GM10248 (cell line): ENCODE results near the gene HP1BP3.

Experiments
- CTCF ChIA-PET: fragments of 300-600 bp; sonication (Branson Sonifier 250); formaldehyde crosslinking; extraction: SDS; loops from one replicate; lab custom pipeline; 2021; ENCODE audit warnings: antibody characterized with exemption; lab: Yijun Ruan, JAX
- POLR2A ChIA-PET: fragments of 350-650 bp; sonication (Branson Sonifier 250); formaldehyde crosslinking; extraction: SDS; loops from one replicate; lab custom pipeline; 2020; ENCODE audit warnings: antibody characterized with exemption; lab: Yijun Ruan, JAX
- DNase-seq: peaks from one replicate; pipeline ENCODE4 v3.0.0; 2012; ENCODE audit errors: extremely low spot score
- TF ChIP-seq, protein P1 (sequence below): IDR thresholded peaks from 2 replicates; pipeline ENCODE4 v1.5.1; 2012; ENCODE audit warnings: mild to moderate bottlenecking, low read depth; ENCODE audit errors: extremely low read depth, missing control alignments, control extremely low read depth

HP1BP3 gene

DNA sequence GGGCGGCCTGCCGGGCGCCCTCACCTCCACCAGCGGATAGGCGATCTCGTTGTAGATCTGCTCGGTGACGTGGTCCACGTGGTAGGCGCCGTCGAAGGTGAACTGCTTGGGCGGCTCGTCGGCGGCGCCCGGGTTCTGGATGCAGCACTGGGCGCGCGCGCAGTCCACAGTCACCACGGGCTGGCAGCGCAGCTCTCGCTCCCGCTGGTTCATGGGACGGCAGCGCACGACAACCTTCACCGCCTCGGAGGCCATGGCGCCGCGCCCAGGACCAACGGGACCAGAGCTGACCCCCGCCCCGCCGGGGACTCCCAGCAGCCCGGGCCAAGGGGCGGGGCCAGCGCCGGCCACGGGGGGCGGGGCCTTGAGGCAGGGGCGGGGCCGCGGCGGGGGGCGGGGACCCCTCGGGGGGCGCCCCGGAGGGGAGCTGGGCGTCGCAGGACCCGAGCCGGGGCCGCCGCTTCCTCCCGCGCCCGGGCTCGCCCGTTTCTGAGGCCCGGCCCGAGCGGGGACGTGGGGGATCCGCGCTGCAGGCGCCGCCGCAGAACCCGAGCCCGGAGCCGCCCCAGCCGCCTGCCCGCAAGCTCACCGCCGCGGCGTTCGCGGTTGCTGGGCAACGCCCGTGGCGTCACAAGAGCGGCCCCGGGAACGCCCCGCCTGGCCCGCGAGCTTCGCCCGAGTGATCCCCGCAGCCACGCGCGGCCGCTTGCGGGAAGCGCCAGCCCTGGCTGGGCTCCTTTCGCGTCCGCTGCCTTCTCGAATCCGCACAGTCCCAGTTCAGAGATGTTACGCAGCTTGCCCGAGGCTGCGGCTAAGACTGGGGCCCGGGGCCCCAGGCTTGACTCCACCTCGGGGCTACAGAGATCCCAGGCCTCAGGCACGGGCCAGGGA, 69.4 kb downstream of the HP1BP3 start, which contains the start of gene KIF17:
TSS of gene KIF17 (minus strand) at position 556 of the 891 bp plus-strand sequence. CDS start at position 255, 301 bp downstream.
- DNase-seq, result peak; percentile 83
- TF ChIP-seq, protein P1, sequence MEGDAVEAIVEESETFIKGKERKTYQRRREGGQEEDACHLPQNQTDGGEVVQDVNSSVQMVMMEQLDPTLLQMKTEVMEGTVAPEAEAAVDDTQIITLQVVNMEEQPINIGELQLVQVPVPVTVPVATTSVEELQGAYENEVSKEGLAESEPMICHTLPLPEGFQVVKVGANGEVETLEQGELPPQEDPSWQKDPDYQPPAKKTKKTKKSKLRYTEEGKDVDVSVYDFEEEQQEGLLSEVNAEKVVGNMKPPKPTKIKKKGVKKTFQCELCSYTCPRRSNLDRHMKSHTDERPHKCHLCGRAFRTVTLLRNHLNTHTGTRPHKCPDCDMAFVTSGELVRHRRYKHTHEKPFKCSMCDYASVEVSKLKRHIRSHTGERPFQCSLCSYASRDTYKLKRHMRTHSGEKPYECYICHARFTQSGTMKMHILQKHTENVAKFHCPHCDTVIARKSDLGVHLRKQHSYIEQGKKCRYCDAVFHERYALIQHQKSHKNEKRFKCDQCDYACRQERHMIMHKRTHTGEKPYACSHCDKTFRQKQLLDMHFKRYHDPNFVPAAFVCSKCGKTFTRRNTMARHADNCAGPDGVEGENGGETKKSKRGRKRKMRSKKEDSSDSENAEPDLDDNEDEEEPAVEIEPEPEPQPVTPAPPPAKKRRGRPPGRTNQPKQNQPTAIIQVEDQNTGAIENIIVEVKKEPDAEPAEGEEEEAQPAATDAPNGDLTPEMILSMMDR, result no peak
- ChIA-PET CTCF (interaction anchor here (1.1 to 6.1 kb wide), 5 partner anchors 10 to 477 kb away, joined by 3 to 41 read pairs (median 3); no protein-coding TSS in a partner anchor), POLR2A (no interaction called here)

DNA sequence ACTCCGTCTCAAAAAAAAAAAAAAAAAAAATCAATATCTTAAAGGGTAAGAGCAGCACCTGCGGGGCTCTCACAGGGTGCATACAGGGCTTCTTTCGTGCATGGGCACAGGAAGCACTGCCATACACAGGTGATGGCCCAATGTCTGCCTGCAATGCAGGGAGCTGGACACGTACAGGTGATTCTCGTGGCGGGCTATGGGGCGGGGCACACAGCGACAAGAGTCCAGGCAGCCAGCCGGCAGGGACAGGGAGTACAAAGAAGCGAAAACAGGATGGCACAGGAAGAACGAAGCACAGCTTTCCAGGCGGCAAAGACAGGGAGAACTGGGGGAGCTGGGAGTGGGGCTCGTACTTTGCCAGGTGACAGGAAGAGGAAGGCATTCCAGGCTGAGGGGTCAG, 70.9 kb downstream of the HP1BP3 start:
- ChIA-PET CTCF (interaction anchor here (1.1 to 6.1 kb wide), 3 partner anchors 18 to 479 kb away, joined by 3 to 41 read pairs (median 5); no protein-coding TSS in a partner anchor), POLR2A (no interaction called here)
- no peak for DNase-seq
- TF ChIP-seq, protein P1, result no peak

DNA sequence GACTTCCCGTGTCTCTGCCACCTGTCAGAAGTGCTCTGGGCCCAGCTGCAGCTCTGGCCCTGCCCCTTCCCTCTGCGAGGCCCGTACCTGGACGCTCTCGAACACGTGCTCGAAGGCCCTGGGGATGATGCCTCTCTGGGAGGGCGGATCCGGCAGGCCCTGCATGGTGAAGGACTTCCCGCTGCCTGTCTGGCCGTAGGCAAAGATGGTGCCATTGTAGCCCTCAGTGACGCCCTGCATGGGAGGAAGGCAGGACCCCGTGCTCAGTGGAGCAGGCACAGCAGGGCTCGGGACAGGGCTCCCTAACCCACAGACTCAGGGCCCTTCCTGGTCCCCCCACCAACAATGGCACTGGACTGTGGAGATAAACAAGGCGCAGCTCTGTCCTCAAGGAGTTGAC, 71.7 kb downstream of the HP1BP3 start:
- ChIA-PET POLR2A (no interaction called here), CTCF (interaction anchor here (1.1 to 6.1 kb wide), 3 partner anchors 17 to 480 kb away, joined by 3 to 41 read pairs (median 5); no protein-coding TSS in a partner anchor)

GRCh38 chr1:20713440-20713839, 73.7 kb downstream of the HP1BP3 start:
- ChIA-PET CTCF (interaction anchor here (1.0 to 2.6 kb wide), 3 partner anchors 17 to 18 kb away, joined by 4 to 9 read pairs (median 4); partner anchors contain the start of gene SH2D5), POLR2A (no interaction called here)
- DNase-seq, result no peak
- TF ChIP-seq, protein P1, result no peak

More for the DNA sequence above, 71.7 kb downstream of the HP1BP3 start:
- no peak for DNase-seq
- TF ChIP-seq, protein P1, result no peak

DNA sequence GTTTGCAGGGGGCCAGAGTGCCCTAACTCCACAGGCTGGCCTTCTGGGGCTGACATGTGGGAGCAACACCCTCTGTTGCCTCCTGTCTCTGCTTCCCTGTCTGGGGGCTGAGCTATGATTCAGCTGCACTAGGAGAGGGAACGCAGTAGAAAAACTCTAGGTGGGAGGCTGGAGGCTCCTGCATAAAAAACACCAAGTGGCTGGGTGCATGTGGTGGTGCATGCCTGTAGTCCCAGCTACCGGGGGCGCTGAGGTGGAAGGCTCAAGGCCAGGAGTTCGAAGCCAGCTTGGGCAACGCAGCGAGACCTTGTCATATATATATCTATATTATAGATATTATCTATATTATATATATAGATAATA, 74.9 kb downstream of the HP1BP3 start:
- TF ChIP-seq, protein P1, result no peak
- DNase-seq, result no peak
- CTCF ChIA-PET, result interaction anchor here (1.5 to 2.6 kb wide), 2 partner anchors 15 to 20 kb away, joined by 4 to 9 read pairs; partner anchors contain the start of gene SH2D5
- POLR2A ChIA-PET, result no interaction called here
